Left lung (tissue), 10 donors: ENCODE data around the gene SRSF8. TPM values are rescaled to one million over a fixed set of nuclear protein-coding genes. Genes with fewer than 3 reads are reported as not detected.

Experiments used
- ATAC-seq: fragments of 200-7000 bp; cut with Tn5 transposase; one replicate; pipeline ENCODE4 v1.9.1; 2020; ENCODE audit warnings: moderate library complexity
- DNase-seq, 4 donors: peaks; one replicate each; pipeline ENCODE4 v3.0.0-alpha.2; 2013 to 2020
- H3K27ac ChIP-seq, 2 donors: fragments of 200-600 bp; sonication (generic) in 1 of 2; one replicate each; pipeline versions ENCODE4 v1.5.0 to v1.8.0; 2020 to 2021
- H3K27me3 ChIP-seq, 2 donors: fragments of 200-600 bp; sonication (generic) in 1 of 2; one replicate each; pipeline versions ENCODE4 v1.5.0 to v1.8.0; 2020 to 2021
- H3K36me3 ChIP-seq, 2 donors: fragments of 200-600 bp; sonication (generic) in 1 of 2; one replicate each; pipeline versions ENCODE4 v1.5.0 to v1.8.0; 2020 to 2021
- H3K4me1 ChIP-seq, 2 donors: fragments of 200-600 bp; one replicate each; pipeline ENCODE4 v1.8.0; 2021
- H3K4me3 ChIP-seq, 2 donors: fragments of 200-600 bp; sonication (generic) in 1 of 2; one replicate each; pipeline versions ENCODE4 v1.5.0 to v1.8.0; 2020 to 2021; ENCODE audit warnings: mild to moderate bottlenecking in 1 of 2
- H3K9me3 ChIP-seq, 2 donors: fragments of 200-600 bp; sonication (generic) in 1 of 2; one replicate each; pipeline versions ENCODE4 v1.5.0 to v1.8.0; 2020 to 2021
- intact Hi-C, 2 donors: fragments of 100-400 bp; cut with DNase I; formaldehyde crosslinking; loops; one replicate each; pipeline versions ENCODE4 v1.11.2 to v1.14.2; 2022
- polyA plus RNA-seq, 6 donors: library from polyadenylated mRNA; unstranded; fragments of 120-200 nt; gene quantifications; one replicate each; pipeline ENCODE4 v1.2.1, GENCODE V29; 2013; ENCODE audit not compliant: insufficient read length in 6 of 6
- total RNA-seq, 2 donors: library from RNA; stranded (reverse); fragmentation: NEBNext Ultra II Directional; extraction: Animal tissue kit (Norgen Biotek cat#: 25700); gene quantifications; one replicate each; pipeline ENCODE4 v1.2.1, GENCODE V29; 2021
- TF ChIP-seq, protein P1 (sequence below), 2 donors: fragments of 200-600 bp; sonication (generic) in 1 of 2; IDR thresholded peaks; one replicate each; pipeline versions ENCODE4 v1.5.0 to v1.8.0; 2021; ENCODE audit warnings: antibody characterized with exemption in 2 of 2
- donor health status: DM: no; HTN: yes; CAD: no.
- donor health status: DM: no; HTN: no; CAD: no.

Gene SRSF8
- total and polyA plus RNA-seq, 8 donors: 27.5 to 48.4 (median 44.4) TPM

DNA sequence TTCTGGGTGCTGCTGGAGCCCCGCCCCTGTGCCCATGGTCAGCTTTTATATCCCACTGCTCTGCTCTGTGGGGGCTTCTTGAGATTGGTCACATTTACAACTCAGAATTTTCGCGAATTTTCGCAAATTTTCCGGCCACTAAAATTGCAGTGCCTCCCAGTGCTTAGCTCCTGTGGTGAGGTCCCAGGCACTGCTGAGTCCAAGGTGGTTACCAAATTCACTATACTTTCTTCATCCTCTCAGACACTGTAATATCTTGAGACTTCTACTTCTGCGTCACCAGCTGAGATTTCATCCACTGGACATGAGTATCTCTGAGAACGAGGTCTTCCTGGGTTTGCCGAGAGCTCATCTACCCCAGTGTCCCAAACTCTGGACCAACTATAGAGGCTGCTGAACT lies 8.8 kb upstream of the SRSF8 start:
- Histone ChIP-seq H3K9me3 (no peaks in the 10 kb centered on the region), H3K36me3 (no peaks in the 10 kb centered on the region), H3K27me3 (peaks cover 0 to 11% of the 10 kb centered on the region in 2 donors), H3K4me3 (no peak overlapping the region), H3K4me1 (no peaks in the 10 kb centered on the region), H3K27ac (no peak overlapping the region)
- TF ChIP-seq, protein P1, sequence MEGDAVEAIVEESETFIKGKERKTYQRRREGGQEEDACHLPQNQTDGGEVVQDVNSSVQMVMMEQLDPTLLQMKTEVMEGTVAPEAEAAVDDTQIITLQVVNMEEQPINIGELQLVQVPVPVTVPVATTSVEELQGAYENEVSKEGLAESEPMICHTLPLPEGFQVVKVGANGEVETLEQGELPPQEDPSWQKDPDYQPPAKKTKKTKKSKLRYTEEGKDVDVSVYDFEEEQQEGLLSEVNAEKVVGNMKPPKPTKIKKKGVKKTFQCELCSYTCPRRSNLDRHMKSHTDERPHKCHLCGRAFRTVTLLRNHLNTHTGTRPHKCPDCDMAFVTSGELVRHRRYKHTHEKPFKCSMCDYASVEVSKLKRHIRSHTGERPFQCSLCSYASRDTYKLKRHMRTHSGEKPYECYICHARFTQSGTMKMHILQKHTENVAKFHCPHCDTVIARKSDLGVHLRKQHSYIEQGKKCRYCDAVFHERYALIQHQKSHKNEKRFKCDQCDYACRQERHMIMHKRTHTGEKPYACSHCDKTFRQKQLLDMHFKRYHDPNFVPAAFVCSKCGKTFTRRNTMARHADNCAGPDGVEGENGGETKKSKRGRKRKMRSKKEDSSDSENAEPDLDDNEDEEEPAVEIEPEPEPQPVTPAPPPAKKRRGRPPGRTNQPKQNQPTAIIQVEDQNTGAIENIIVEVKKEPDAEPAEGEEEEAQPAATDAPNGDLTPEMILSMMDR (IDR thresholded peaks at IDR 0.05): no peak
- intact Hi-C loops: no loop called here
- ATAC-seq: no peak
- DNase-seq: no peak

DNA sequence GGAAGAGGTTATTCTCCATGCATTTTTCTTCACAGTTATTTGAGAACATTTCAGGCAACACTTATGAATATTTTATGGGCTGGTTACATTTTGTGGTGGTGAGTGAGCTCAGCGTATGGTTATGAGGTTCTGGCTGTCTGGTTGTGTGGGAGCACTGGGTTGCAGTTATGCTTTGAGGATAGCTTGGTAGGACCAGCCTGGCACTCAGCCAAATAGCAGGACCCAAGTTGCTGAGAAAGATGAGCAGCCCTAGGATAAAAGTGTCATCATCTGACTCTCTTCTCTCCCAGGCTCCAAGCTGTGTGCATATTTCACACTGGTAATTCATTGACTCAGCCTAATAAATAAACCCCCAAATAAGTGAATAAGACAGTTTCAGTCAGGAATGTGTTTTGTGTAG lies 8.1 kb upstream of the SRSF8 start:
- intact Hi-C loops: no loop called here
- Histone ChIP-seq H3K36me3 (no peaks in the 10 kb centered on the region), H3K4me3 (no peak overlapping the region), H3K9me3 (no peaks in the 10 kb centered on the region), H3K27me3 (peaks cover 0 to 7% of the 10 kb centered on the region in 2 donors), H3K4me1 (no peaks in the 10 kb centered on the region), H3K27ac (no peak overlapping the region)
- TF ChIP-seq, protein P1 (IDR thresholded peaks at IDR 0.05): no peak
- DNase-seq (no peak), ATAC-seq (no peak)

DNA sequence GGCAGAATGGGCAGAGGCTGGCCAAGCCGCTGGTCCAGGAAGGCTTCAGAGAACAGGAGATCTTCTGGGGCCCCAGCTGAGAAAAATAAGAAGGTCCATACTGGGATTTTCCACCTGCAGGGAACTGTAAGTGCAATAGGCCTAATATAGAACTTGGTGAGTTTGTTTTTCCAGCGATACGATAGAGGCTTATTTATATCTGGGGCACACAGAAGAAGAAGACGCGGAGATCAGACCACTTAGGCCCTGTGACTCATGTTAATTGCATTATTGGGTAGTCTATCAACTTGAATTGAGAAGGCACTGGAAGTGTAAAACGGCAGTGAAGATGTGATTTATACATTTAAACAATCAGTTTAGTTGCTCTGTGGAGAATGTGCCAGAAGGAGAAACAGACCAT lies 7.7 kb upstream of the SRSF8 start:
- TF ChIP-seq, protein P1 (IDR thresholded peaks at IDR 0.05): no peak
- Histone ChIP-seq H3K4me1 (no peaks in the 10 kb centered on the region), H3K9me3 (no peaks in the 10 kb centered on the region), H3K27me3 (peaks cover 0 to 3% of the 10 kb centered on the region in 2 donors), H3K36me3 (no peaks in the 10 kb centered on the region), H3K27ac (no peak overlapping the region), H3K4me3 (no peak overlapping the region)
- DNase-seq (no peak), ATAC-seq (no peak)
- intact Hi-C loops: no loop called here

DNA sequence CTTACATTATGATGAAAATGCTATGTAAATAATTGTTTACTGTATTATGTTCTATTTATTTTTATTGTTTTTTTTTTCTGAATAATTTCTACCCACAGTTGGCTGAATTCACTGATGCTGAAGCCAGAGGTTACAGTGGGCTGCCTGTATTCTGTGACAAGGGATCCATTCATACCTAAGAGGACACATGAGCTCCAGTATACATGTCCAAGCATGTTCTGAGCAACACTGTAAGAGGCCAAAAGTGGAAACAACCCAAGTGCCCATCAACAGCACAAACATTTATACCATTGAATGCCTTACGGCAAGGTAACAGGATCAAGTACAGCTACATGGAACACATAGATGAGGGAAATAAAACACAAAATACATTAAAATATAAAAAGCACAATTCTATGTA lies 1.4 kb upstream of the SRSF8 start:
- Histone ChIP-seq H3K27ac (no peak overlapping the region), H3K27me3 (no peaks in the 10 kb centered on the region), H3K9me3 (no peaks in the 10 kb centered on the region), H3K36me3 (no peaks in the 10 kb centered on the region), H3K4me1 (peaks cover 7 to 24% of the 10 kb centered on the region in 2 donors), H3K4me3 (no peak overlapping the region)
- DNase-seq: no peak
- ATAC-seq: no peak
- intact Hi-C loops: no loop called here
- TF ChIP-seq, protein P1 (IDR thresholded peaks at IDR 0.05): no peak

DNA sequence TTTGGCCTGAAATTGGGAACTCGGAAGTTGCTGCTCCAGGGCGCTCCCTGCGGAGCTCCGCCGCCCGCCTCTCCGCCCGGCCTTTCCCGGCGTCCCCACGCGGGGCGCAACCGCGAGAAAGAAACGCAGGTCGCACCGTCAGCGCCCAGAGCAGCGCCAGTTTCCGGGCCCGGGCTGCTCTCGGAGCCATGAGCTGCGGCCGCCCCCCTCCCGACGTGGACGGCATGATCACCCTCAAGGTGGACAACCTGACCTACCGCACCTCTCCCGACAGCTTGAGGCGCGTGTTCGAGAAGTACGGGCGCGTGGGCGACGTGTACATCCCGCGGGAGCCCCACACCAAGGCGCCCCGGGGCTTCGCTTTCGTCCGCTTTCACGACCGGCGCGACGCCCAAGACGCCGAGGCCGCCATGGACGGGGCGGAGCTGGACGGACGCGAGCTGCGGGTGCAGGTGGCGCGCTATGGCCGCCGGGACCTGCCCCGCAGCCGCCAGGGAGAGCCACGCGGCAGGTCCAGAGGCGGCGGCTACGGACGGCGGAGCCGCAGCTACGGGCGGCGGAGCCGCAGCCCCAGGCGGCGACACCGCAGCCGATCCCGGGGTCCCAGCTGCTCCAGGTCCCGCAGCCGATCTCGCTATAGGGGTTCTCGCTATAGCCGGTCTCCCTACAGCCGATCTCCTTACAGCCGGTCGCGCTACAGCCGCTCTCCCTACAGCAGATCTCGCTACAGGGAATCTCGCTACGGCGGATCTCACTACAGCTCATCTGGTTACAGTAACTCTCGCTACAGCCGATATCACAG lies 521 bp downstream of the SRSF8 start:
- H3K4me3 ChIP-seq: peak overlapping the region; percentile 65 to 67
- ATAC-seq: peak; percentile 78
- TF ChIP-seq, protein P1 (IDR thresholded peaks at IDR 0.05): peak; percentile 27 to 63
- peak overlapping the region; percentile 96 to 97 for H3K27ac ChIP-seq
- DNase-seq: peak; percentile 77 to 93 (median 82)
- peaks cover 7 to 28% of the 10 kb centered on the region in 2 donors for H3K4me1 ChIP-seq
- intact Hi-C loops: no loop called here
- H3K9me3 ChIP-seq: no peaks in the 10 kb centered on the region
- no peaks in the 10 kb centered on the region for H3K36me3 ChIP-seq
- H3K27me3 ChIP-seq: no peaks in the 10 kb centered on the region
